Mucosa of rectum (tissue), 2 donors: ENCODE measurements around the gene CACNA2D1.

Experiments
- H3K27ac ChIP-seq, 2 donors: one replicate each; pipeline ENCODE4 v1.7.0; 2013; ENCODE audit warnings: inconsistent platforms in 2 of 2, low read depth in 2 of 2, low read length in 2 of 2
- H3K27me3 ChIP-seq, 2 donors: one replicate each; pipeline ENCODE4 v1.7.0; 2013; ENCODE audit warnings: low read length in 2 of 2; ENCODE audit not compliant: control insufficient read depth in 2 of 2, insufficient read depth in 2 of 2
- H3K36me3 ChIP-seq, 2 donors: one replicate each; pipeline ENCODE4 v1.7.0; 2013; ENCODE audit warnings: low read length in 2 of 2; ENCODE audit not compliant: control insufficient read depth in 2 of 2, insufficient read depth in 2 of 2
- H3K4me1 ChIP-seq, 2 donors: one replicate each; pipeline ENCODE4 v1.7.0; 2013; ENCODE audit warnings: low read length in 2 of 2, mild to moderate bottlenecking in 1 of 2; ENCODE audit not compliant: control insufficient read depth in 2 of 2, insufficient read depth in 2 of 2
- H3K4me3 ChIP-seq, 2 donors: one replicate each; pipeline ENCODE4 v1.7.0; 2013; ENCODE audit warnings: low read length in 2 of 2
- H3K9ac ChIP-seq, 2 donors: one replicate each; pipeline ENCODE4 v1.7.0; 2013; ENCODE audit warnings: low read length in 2 of 2, low read depth in 1 of 2, mild to moderate bottlenecking in 1 of 2
- H3K9me3 ChIP-seq, 2 donors: one replicate each; pipeline ENCODE4 v1.7.0; 2013; ENCODE audit warnings: low read length in 2 of 2; ENCODE audit not compliant: control insufficient read depth in 2 of 2
- donor health status: healthy.
- donor health status: Normal muscosa, but diverticular disease.

The CACNA2D1 gene

DNA sequence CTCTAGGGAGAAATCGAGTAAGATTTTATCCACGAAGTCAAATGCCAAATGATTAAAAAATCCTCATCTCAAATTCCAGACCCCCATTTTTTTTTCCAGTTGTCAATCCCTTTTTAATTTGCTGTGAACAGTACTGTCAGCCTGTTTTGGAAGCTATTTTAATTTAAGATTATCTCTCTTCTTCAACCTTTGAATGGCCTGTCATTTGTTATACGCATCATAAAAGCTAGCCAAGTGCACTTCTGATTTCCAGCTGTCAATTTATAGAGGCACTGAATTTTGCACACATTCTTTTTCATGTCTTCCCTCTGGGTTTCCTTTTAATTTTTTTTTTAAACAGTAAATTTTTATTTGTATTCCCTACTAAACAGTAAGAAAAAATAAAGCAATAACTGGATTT, 337.4 kb downstream of the CACNA2D1 start:
- no peak overlapping the region for H3K27ac ChIP-seq
- no peaks in the 10 kb centered on the region for H3K27me3 ChIP-seq
- H3K9ac ChIP-seq = no peak overlapping the region
- no peaks in the 10 kb centered on the region for H3K9me3 ChIP-seq
- H3K36me3 ChIP-seq = no peaks in the 10 kb centered on the region
- H3K4me3 ChIP-seq = no peak overlapping the region
- no peaks in the 10 kb centered on the region for H3K4me1 ChIP-seq

DNA sequence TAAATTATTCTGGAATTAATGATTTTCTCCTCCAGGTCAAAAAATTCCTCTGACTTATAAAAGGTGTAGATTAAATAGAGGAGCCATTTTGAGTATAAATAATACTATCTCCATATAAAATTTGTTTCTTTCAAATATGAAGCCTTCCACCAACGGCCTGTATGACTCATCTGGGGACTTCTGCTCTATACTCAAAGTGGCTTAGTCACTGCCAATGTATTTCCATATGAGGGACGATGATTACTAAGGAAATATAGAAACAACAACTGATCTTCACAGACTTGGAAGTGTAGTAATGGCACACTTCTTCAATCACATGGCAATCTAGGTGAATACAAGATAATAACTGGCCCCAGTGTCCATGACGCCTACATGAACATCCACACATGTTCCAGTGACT, 338.1 kb downstream of the CACNA2D1 start:
- Histone ChIP-seq H3K9me3 (no peaks in the 10 kb centered on the region), H3K36me3 (no peaks in the 10 kb centered on the region), H3K4me1 (no peaks in the 10 kb centered on the region), H3K4me3 (no peak overlapping the region), H3K9ac (no peak overlapping the region), H3K27ac (no peak overlapping the region), H3K27me3 (no peaks in the 10 kb centered on the region)

DNA sequence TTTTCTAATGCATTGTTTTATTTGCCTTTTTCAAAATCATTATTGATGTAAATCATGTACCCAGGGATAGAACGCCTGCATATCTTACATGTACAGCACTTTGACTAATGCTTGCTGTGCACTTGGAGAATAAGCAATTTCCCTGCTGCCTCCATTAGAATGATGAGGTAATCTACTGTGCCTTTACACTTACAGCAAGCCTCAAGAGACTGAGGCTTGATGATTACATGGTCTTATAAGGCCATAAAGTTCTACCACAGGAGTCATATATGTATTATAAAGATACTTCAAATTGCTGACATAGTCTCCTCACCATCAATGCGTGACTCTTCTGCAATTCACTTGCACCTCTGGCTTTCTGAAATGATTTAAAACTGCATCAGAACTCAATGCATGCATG, 345.2 kb downstream of the CACNA2D1 start:
- Histone ChIP-seq H3K4me1 (no peaks in the 10 kb centered on the region), H3K36me3 (no peaks in the 10 kb centered on the region), H3K4me3 (no peak overlapping the region), H3K9ac (no peak overlapping the region), H3K27me3 (no peaks in the 10 kb centered on the region), H3K9me3 (no peaks in the 10 kb centered on the region), H3K27ac (no peak overlapping the region)

DNA sequence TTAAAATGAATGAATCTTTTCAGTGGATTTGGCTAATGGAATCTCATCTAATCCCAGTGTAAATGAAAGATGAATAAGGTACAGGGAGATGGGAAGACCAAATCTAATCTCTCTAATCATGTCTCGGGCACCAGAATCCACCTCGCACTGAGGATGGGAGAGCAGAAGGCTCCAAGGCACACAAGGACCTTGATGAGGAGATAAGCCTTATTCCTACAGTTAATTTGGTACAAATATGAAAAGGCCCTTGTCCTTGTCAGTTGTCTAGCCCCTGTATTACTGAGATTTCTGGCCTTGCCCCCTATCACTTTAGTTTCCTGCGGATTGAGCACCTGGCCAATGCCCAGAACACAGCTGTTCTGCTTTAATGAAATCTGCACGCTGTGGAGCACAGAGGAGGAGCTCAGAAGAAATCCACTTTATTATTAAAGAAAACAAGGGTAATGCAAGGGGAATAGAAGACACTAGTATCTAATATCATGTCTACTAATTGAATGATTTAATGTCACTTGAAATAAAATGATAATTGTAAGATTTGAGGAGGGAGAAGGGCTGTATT, 352.4 kb downstream of the CACNA2D1 start:
- H3K36me3 ChIP-seq = no peaks in the 10 kb centered on the region
- no peak overlapping the region for H3K27ac ChIP-seq
- H3K4me1 ChIP-seq = no peaks in the 10 kb centered on the region
- no peak overlapping the region for H3K9ac ChIP-seq
- H3K27me3 ChIP-seq = no peaks in the 10 kb centered on the region
- H3K9me3 ChIP-seq = no peaks in the 10 kb centered on the region
- no peak overlapping the region for H3K4me3 ChIP-seq

DNA sequence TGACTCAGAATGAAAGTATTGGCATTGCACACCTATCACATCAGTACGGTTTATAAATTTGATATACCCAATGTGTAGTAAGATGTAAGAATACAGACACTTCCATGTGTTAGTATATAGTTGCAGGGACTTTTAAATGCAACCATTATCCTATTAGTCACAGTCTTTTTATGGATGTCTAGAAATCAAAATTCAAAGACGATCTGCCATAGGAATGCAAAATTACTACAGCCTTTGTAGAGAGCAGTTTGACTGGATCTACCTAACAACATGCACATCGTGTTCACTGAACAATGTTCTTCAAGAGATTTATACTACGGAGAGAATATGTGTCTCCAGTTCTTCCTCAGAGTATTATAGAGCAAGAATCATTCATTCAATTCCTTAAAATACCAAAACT, 356.5 kb downstream of the CACNA2D1 start:
- H3K4me3 ChIP-seq = no peak overlapping the region
- H3K9me3 ChIP-seq = no peaks in the 10 kb centered on the region
- no peaks in the 10 kb centered on the region for H3K27me3 ChIP-seq
- H3K4me1 ChIP-seq = no peaks in the 10 kb centered on the region
- no peak overlapping the region for H3K27ac ChIP-seq
- H3K9ac ChIP-seq = no peak overlapping the region
- H3K36me3 ChIP-seq = no peaks in the 10 kb centered on the region

DNA sequence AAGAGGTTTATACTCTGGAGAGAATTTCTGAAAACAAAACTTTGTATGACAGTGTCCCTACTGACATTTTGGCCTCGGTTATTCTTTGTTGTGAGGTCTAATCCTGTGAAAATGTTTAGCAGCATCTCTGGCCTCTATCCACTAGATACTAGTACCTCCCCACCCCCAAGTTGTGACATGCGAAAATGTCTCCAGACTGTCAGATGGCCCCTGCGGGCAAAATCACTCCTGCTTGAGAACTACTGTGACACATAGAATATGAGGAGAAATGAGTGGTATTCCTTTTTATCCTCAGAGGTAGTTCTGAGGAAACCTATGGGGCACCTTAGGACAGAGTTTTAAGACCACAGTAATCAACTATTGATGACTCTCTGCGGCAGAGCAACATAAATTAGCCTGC, 358.5 kb downstream of the CACNA2D1 start:
- Histone ChIP-seq H3K4me1 (no peaks in the 10 kb centered on the region), H3K36me3 (no peaks in the 10 kb centered on the region), H3K9ac (no peak overlapping the region), H3K27me3 (no peaks in the 10 kb centered on the region), H3K9me3 (no peaks in the 10 kb centered on the region), H3K27ac (no peak overlapping the region), H3K4me3 (no peak overlapping the region)

DNA sequence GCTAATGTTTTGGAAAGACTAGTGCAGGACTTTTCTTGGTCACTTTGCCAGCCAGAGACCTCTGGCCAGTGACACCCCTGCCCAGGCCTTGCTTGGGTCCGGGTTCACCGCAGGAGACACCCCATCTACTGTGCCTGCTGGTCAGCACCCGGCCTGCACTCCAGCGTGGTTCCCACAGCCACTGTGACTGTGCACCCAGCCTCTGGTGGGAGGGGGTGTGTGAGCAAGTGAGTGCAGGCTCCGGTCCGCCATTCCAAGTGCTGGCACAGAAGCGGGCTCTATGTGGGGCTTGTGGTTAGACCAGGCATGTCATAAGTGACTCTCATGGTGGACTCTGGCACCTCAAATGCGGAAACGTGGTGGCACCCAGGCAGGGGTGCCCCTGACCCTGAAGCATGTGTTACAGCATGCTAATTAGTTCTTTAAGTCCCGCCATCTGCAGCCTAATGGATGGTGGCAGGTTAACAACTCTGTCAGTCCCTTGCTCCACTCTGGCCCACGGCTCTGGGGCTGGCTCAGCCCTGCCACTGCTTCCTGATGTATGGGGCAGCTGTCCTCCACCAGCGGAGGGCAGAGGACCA, 361.8 kb downstream of the CACNA2D1 start:
- H3K4me3 ChIP-seq = no peak overlapping the region
- no peaks in the 10 kb centered on the region for H3K36me3 ChIP-seq
- no peaks in the 10 kb centered on the region for H3K27me3 ChIP-seq
- no peak overlapping the region for H3K27ac ChIP-seq
- no peaks in the 10 kb centered on the region for H3K9me3 ChIP-seq
- no peaks in the 10 kb centered on the region for H3K4me1 ChIP-seq
- no peak overlapping the region for H3K9ac ChIP-seq

DNA sequence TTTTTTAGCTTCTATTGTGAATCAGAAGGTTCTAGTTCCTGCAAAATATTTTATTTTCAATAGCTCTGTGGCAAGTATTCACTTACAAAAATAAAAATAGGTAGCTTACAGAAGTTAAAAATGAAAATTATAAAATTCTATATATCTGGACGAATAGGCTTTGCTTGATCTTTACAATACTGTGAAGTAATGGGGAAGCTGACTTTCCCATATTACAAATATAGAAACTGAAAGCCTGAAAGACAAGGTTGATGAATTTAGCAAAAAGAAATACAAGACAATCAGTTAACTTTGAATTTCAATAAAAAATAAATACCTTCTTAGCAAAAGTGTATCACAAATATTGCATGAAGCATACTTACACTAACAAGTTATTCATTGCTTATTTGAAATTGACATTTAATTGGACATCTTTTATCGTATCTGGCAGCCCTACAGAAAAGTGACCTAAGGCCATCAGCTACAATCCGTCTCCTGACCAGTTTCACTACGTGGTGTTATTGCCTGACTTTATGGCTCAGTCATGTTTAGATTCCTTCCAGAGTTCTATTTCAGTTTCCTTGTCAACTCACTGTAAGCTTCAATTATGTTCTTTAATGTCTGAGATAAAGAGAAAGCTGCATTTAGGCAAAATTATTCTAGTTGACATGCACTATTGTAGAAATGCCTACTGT, 363.2 kb downstream of the CACNA2D1 start:
- Histone ChIP-seq H3K9me3 (no peaks in the 10 kb centered on the region), H3K4me1 (no peaks in the 10 kb centered on the region), H3K36me3 (no peaks in the 10 kb centered on the region), H3K27ac (no peak overlapping the region), H3K4me3 (no peak overlapping the region), H3K27me3 (no peaks in the 10 kb centered on the region), H3K9ac (no peak overlapping the region)

DNA sequence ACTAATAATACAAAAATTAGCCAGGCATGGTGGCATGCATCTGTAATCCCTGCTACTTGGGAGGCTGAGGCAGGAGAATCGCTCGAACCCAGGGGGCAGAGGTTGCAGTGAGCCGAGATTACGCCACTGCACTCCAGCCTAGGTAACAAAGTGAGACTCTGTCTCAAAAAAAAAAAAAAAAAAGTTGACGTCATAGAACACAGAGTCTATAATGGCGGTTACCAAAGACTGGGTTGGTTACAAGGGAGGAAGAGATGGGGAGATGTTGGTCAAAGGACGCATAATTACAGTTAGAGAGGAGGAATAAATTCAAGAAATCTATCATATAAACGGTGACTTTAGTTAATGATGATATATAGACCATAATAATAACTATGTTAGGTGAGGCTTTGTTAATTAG, 364.1 kb downstream of the CACNA2D1 start:
- no peak overlapping the region for H3K4me3 ChIP-seq
- H3K9ac ChIP-seq = no peak overlapping the region

DNA sequence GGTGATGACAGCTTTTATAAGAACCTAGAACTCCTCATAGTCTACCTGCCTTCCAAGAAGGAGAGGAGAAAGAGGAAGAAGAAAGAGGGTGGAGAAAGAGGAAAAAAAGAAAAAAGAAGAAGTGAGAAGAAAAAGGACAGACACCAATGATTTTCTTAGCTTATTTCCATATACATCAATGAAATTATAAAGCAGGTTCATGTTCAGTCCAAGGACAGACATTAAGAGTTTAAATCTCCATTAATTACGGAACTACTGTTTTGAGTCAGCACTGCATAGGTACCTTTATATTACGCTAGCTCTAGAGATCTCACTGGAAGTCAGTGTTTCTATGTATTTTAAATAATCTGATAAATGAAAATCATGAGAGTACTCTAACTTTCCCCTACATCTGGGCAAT, 364.8 kb downstream of the CACNA2D1 start:
- no peaks in the 10 kb centered on the region for H3K9me3 ChIP-seq
- H3K27me3 ChIP-seq = no peaks in the 10 kb centered on the region
- H3K27ac ChIP-seq = no peak overlapping the region
- H3K9ac ChIP-seq = no peak overlapping the region
- no peak overlapping the region for H3K4me3 ChIP-seq
- H3K4me1 ChIP-seq = no peaks in the 10 kb centered on the region
- no peaks in the 10 kb centered on the region for H3K36me3 ChIP-seq

More for the DNA sequence above, 364.1 kb downstream of the CACNA2D1 start:
- H3K36me3 ChIP-seq = no peaks in the 10 kb centered on the region
- H3K27ac ChIP-seq = no peak overlapping the region
- H3K4me1 ChIP-seq = no peaks in the 10 kb centered on the region
- H3K9me3 ChIP-seq = no peaks in the 10 kb centered on the region
- no peaks in the 10 kb centered on the region for H3K27me3 ChIP-seq
